GM12891 (cell line): ENCODE data around the gene INPP1.

Experiments used
- PAX5 ChIP-seq: IDR thresholded peaks from 2 replicates; pipeline ENCODE4 v1.6.1; 2011; ENCODE audit warnings: low read length, moderate library complexity, mild to moderate bottlenecking; ENCODE audit not compliant: insufficient read depth, severe bottlenecking
- POLR2A ChIP-seq: IDR thresholded peaks from 2 replicates; pipeline ENCODE4 v1.6.1; 2011; ENCODE audit warnings: low read depth, low read length, control low read depth
- POLR2AphosphoS5 ChIP-seq: IDR thresholded peaks from 2 replicates; pipeline ENCODE4 v1.6.1; 2011; ENCODE audit warnings: low read depth, low read length, control low read depth
- SPI1 ChIP-seq: IDR thresholded peaks from 2 replicates; pipeline ENCODE4 v1.6.1; 2011; ENCODE audit warnings: low read depth, low read length, control low read depth
- TAF1 ChIP-seq: IDR thresholded peaks from 2 replicates; pipeline ENCODE4 v1.6.1; 2011; ENCODE audit warnings: low read depth, low read length, control low read depth

DNA sequence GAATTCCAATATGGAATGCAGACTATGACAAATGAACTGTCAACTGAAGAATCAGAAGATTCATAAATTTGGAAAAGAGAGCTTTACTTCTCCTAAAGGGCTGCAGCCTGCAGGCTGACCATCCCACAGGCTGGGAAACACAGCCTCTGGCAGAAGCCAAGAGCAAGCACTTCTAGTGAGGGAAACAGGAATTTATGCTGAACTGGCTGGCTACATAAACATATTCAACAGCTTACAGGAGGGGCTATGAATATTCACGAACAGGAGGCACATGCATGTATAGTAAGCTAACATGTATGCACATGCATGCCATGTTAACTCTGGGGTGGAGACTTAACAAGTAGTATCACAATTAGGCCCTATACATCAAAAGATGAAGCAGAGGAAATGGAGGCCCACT, 41.3 kb upstream of the INPP1 start:
- TF ChIP-seq POLR2A (no peak), SPI1 (no peak), POLR2AphosphoS5 (no peak), TAF1 (no peak), PAX5 (no peak)
